Measurements from ENCODE around the gene RACK1. TPM values are rescaled to one million over a fixed set of nuclear protein-coding genes. Genes with fewer than 3 reads are reported as not detected.

The RACK1 gene
- total RNA-seq, 6 experiments from 2014 or later, result 1,737 to 2,012 (median 1,885) TPM

DNA sequence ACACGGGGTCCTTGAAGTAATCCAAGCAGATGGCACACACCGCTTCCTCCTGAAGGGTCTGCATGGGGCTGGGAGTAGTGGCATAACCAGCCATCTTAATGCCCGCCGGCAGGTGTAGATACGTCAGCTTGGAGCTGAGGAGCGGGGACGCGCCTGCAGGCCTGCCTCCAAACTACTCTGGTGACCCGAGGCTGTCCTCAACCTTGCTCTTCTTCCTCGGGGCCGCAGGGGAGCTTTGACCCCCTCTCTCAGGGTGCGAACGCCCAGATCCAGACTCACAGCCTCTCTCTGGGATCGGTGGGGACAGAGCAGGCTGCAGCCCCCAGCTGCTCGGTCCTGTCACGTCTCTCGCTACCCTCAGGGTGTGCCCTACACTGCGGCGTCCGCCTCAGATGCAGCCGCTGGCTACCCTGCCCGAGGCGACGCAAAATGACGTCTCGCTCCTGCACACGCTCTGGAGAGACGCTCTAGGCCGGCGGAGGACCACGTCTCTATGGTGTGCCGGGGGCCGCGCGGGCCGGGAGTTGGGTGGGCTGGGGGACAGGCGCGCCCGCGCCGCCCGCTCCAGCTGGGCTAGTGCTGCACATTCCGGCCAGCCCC, 17.1 kb upstream of the RACK1 start, which contains the start of gene TRIM52:
Gene TRIM52, minus strand, starts transcription at position 424 of the 600 bp plus-strand sequence. Its CDS starts 330 bp downstream, at position 94.
- Mint-ChIP-seq H3K4me3 (peak within 1 kb of the TSS; percentile 94), H3K4me1 (ENCODE audit: low read depth) (peaks cover 40% of the 10 kb centered on the region), H3K36me3 (ENCODE audit: low read depth) (peaks cover 23% of the 10 kb centered on the region), H3K9me3 (no peaks in the 10 kb centered on the region), H3K27ac (peak within 1 kb of the TSS; percentile 97), H3K27me3 (ENCODE audit: insufficient read depth) (peaks cover 2% of the 10 kb centered on the region)
- peak; percentile 89 for DNase-seq
- TF ChIP-seq CTCF (IDR thresholded peaks at IDR 0.05), result no peak; the same call in 1 of the 2 replicates

DNA sequence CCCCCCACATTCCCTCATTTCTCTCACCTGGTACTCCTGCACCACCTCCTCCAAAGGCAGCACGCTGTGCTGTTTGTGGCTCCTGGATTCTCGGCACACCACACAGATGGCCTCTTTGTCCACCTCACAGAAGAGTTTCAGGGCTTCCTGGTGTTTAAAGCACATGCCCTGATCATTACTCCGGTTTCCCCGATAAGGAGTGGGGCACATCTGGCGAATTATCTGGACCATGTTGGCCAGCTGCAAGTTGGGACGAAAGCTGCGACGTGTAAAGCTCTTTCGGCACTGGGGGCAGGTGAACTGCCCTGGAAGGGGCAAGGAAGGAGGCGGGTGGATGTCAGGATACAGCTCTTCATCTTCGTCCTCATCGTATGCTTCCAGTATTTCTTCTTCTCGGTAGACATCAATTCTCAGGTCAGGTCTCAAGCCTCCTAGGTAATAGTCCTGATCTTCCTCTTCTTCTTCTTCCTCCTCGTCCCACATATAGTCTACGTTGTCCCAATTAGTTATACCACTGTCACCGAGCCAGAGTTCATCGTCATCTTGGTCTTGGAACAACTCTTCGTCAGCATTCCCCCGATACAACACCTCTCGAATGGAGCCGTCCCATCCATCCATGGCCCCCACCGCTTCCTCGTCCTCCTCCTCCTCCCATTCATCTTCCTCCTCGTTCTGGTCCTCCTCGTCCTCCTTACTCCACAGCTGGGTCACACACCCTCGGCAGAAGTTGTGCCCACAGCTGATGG, 16.4 kb upstream of the RACK1 start:
- no peak for DNase-seq
- H3K27me3 Mint-ChIP-seq (ENCODE audit: insufficient read depth), result peaks cover 2% of the 10 kb centered on the region
- H3K36me3 Mint-ChIP-seq (ENCODE audit: low read depth), result peaks cover 28% of the 10 kb centered on the region
- peaks cover 47% of the 10 kb centered on the region for H3K4me1 Mint-ChIP-seq (ENCODE audit: low read depth)
- TF ChIP-seq CTCF (IDR thresholded peaks at IDR 0.05), result no peak
- no peaks in the 10 kb centered on the region for H3K9me3 Mint-ChIP-seq
- peak overlapping the region; percentile 97 for H3K27ac Mint-ChIP-seq
- peak overlapping the region; percentile 94 for H3K4me3 Mint-ChIP-seq

DNA sequence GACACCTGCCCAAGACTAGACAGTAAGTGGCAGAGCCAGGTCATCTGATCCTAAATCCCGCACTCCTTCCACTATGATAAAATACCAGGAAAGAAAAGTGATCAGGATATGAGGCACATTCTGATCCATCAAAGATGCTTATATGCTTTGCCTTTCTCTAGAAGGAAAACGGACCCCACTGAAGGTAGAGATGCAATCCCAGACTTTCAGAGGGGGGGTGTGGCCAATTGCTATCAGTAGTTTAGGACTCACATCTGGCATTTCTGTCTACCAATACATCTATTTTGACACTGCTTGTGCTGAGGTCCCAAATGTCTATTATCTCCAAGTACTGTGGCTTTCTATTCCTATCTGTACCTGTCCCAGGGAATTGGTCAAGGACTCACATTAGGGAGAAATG, 15.6 kb upstream of the RACK1 start:
- no peak for TF ChIP-seq CTCF (IDR thresholded peaks at IDR 0.05)
- no peaks in the 10 kb centered on the region for H3K9me3 Mint-ChIP-seq
- H3K4me3 Mint-ChIP-seq, result peak overlapping the region; percentile 94
- DNase-seq, result no peak
- peaks cover 55% of the 10 kb centered on the region for H3K4me1 Mint-ChIP-seq (ENCODE audit: low read depth)
- H3K27me3 Mint-ChIP-seq (ENCODE audit: insufficient read depth), result peaks cover 2% of the 10 kb centered on the region
- H3K36me3 Mint-ChIP-seq (ENCODE audit: low read depth), result peaks cover 34% of the 10 kb centered on the region
- H3K27ac Mint-ChIP-seq, result no peak overlapping the region

GRCh38 chr5:181258576-181258975, 14.9 kb upstream of the RACK1 start:
- TF ChIP-seq CTCF (IDR thresholded peaks at IDR 0.05), result no peak
- H3K4me3 Mint-ChIP-seq, result peak overlapping the region; percentile 94
- H3K9me3 Mint-ChIP-seq, result no peaks in the 10 kb centered on the region
- peaks cover 58% of the 10 kb centered on the region for H3K4me1 Mint-ChIP-seq (ENCODE audit: low read depth)
- H3K27ac Mint-ChIP-seq, result no peak overlapping the region
- peaks cover 2% of the 10 kb centered on the region for H3K27me3 Mint-ChIP-seq (ENCODE audit: insufficient read depth)
- DNase-seq, result no peak
- peaks cover 32% of the 10 kb centered on the region for H3K36me3 Mint-ChIP-seq (ENCODE audit: low read depth)

DNA sequence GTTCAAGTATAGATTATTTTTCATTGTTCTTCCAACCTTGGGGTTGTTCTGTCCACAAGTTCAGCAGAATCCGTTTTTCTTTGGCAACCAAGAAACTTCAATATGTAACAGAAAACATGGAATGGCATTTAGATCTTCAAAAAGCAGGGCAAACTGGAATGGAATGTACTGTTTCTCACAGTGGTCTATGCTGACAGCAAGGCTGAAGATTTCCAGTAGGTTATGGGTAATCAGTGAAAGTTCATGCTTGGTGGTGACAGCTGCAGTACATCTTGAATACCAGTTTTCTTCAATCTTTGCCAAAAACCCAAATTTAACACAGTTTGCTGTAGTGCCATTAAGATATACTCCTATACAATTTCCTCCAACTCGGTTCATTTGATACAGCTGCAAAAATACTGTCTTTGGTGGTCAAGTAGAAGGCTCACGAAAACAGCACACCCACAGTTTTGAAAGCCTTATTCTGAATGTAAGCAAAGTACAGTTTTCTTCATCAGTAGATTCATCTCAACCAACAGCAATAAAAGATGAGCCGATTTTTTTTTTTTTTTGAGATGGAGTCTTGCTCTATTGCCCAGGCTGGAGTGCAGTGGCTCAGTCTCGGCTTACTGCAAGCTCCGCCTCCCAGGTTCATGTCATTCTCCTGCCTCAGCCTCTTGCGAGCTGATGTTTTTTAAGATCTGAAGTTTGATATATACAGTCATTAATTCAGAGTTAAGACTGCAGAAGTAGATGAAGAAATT, 12.3 kb upstream of the RACK1 start:
- DNase-seq, result no peak
- H3K27ac Mint-ChIP-seq, result no peak overlapping the region
- no peak overlapping the region for H3K4me3 Mint-ChIP-seq
- no peak for TF ChIP-seq CTCF (IDR thresholded peaks at IDR 0.05)
- peaks cover 70% of the 10 kb centered on the region for H3K4me1 Mint-ChIP-seq (ENCODE audit: low read depth)
- peaks cover 2% of the 10 kb centered on the region for H3K27me3 Mint-ChIP-seq (ENCODE audit: insufficient read depth)
- no peaks in the 10 kb centered on the region for H3K9me3 Mint-ChIP-seq
- H3K36me3 Mint-ChIP-seq (ENCODE audit: low read depth), result peaks cover 42% of the 10 kb centered on the region

Data from HFFc6 (cell line).